GM12865 (cell line): ENCODE data around the gene FUOM.
A peak's percentile ranks its signal among the peaks of the same experiment; 100 is the strongest.

Source experiments
- DNase-seq: peaks from one replicate; pipeline ENCODE4 v3.0.0; 2010; ENCODE audit warnings: low read depth
- H3K4me3 ChIP-seq: 2 replicates; pipeline ENCODE4 v1.5.1; 2011; ENCODE audit warnings: mild to moderate bottlenecking, low read depth, low read length, control low read depth
- CTCF ChIP-seq: IDR thresholded peaks from 2 replicates; pipeline ENCODE4 v1.5.1; 2011; ENCODE audit warnings: low read length, control low read depth, low read depth, inconsistent platforms; ENCODE audit not compliant: insufficient read depth; ENCODE audit errors: missing control alignments

Gene FUOM

GRCh38 chr10:133341983-133342382 lies 15.8 kb downstream of the FUOM start:
- DNase-seq: no peak
- no peak for TF ChIP-seq CTCF
- no peak overlapping the region for H3K4me3 ChIP-seq

GRCh38 chr10:133339708-133340380 lies 18.0 kb downstream of the FUOM start:
- H3K4me3 ChIP-seq: no peak overlapping the region
- TF ChIP-seq CTCF: no peak
- DNase-seq: no peak

GRCh38 chr10:133338080-133339071 lies 19.4 kb downstream of the FUOM start:
- no peak for DNase-seq
- no peak for TF ChIP-seq CTCF
- no peak overlapping the region for H3K4me3 ChIP-seq

- TF ChIP-seq CTCF: no peak
- DNase-seq: no peak
- no peak overlapping the region for H3K4me3 ChIP-seq
Observed at GRCh38 chr10:133337370-133337725, 20.5 kb downstream of the FUOM start.

- TF ChIP-seq CTCF: no peak
- H3K4me3 ChIP-seq: no peak within 1 kb of the TSS
- peak; percentile 56 for DNase-seq
Observed at GRCh38 chr10:133336577-133337369, 21.0 kb downstream of the FUOM start, which contains the start of gene CALY. Gene CALY, minus strand, starts transcription at chr10:133336896. Its CDS starts 7,907 bp downstream, at chr10:133328989.

GRCh38 chr10:133336118-133336576 lies 21.7 kb downstream of the FUOM start:
- no peak overlapping the region for H3K4me3 ChIP-seq
- DNase-seq: no peak
- no peak for TF ChIP-seq CTCF
